Suppressor macrophage treated with lipopolysaccharide for 4 hours (primary cell): ENCODE results near the gene PHETA2.
"Not testable (repeated sequence)": the region's sequence is repeated elsewhere in the genome, so short reads cannot be mapped to it uniquely, and the experiment has no call there.

ENCODE experiments used
- DNase-seq: peaks from one replicate; pipeline ENCODE4 v3.0.0-alpha.2; 2020

Gene PHETA2

DNA sequence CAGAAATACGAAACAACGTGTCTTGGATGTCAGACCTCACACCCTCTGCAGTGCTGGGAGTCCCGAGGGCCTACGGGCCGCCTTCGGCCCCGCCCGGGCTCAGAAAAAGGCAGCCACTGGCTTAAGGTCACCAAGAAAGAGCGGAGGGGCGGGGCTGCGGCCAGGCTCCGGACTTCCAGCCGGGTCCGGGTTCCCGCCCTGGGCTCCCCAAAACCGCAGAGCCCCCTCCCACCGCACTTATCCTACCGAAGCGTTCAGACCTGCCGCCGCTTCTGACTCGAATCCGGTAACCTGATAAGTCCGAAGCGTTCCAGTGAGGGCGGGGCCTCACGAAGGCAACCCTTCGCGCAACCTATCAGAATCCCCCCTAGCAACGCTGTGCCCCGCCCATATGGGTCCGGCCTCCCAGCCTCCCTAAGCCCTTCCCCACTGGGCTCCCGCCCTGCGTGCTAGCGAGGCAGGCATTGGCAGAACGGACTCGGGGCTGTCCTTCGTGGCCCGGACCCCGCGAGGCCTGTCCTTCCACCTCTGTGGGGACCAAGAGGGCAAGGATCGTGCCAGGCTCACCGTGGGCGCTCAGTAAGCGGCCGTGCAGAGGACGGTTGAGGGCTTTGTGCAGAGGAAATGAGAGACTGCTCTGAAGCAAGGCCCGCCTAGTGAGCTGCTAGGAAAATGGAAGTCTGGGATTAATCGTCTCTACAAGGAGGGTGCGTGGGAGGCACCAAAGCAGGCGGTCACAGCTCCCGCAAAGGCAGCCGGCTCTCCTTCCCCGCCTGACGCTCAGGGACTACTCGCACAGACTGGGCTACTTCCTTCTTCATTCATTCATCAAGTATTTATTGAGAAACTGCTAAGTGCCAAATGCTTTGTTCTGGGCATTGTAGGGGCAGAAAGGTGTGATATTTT, 3.3 kb upstream of the PHETA2 start, which contains the start of gene NAGA:
NAGA (minus strand) TSS at position 296 of the 906 bp plus-strand sequence. CDS start 515 bp downstream, outside the sequence.
- DNase-seq: peak; percentile 96

DNA sequence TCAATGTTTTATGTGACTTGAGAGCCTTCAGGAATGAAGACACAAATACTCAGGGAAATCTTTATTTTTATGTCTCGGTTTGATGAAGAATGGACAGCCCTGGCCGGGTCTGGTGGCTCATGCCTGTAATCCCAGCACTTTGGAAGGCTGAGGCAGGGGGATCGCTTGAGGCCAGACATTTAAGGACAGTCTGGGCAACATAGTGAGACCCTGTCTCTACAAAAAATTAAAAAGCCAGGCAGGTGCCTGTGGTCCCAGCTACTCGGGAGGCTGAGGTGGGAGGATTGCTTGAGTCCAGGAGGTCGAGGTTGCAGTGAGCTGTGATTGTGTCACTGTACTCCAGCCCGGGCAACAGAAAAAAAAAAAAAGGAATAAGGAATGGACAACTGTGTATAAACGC, 2.5 kb upstream of the PHETA2 start:
- not testable (repeated sequence) for DNase-seq

DNA sequence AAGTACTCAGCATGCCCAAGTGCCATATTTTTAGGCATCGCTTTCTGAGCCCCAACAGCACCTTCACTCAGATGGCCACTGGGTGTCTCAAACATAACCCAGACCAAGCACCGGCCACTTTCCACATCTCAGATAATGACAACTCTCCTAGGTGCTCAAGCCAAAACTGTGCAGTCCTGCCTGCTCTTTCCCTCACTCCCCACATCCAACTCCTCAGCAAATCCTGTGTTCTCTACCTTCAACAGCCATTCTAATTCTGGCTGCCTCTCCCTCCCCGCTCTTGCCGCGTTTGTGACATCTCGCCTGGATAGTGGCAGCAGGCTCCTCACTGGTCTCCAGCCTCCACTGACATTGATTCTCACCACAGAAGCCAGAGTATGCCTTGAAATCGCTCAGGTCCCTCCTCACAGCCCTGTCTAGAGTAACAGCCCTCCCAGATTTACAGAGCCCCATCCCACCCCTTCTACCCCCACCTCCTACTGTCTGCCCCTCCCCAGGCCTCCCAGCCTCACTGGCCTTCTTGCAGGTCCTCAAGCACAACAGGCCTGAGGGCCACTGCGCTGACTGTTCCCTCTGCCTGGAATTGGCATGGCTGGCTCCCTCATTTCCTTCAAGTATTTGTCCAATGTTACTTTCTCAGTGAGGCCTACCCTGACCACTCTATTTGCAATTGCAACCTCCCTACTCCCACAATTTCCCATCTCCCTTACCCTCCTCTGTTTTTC, 1.3 kb upstream of the PHETA2 start:
- no peak for DNase-seq

DNA sequence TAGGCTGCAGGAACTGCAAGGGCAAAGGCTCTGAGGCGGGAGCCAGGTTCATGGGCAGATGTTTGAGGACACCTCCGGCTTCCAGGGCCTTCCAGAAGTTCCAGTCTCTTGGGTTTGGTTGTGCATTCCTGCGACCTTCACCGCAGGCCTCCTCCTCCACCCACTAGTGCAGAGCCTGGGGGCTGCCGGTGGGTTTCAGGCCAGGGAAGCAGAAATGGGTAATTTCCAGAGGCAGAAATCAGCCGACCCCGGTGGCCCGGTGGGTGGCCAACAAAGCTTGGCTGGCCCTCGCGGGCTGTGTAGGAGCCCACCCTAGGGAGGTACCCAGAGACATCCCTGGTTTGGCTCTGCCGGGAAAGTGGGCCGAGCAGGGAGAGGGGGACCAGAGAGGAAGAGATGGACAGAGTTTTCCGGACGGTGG, 417 bp upstream of the PHETA2 start:
- no peak for DNase-seq

DNA sequence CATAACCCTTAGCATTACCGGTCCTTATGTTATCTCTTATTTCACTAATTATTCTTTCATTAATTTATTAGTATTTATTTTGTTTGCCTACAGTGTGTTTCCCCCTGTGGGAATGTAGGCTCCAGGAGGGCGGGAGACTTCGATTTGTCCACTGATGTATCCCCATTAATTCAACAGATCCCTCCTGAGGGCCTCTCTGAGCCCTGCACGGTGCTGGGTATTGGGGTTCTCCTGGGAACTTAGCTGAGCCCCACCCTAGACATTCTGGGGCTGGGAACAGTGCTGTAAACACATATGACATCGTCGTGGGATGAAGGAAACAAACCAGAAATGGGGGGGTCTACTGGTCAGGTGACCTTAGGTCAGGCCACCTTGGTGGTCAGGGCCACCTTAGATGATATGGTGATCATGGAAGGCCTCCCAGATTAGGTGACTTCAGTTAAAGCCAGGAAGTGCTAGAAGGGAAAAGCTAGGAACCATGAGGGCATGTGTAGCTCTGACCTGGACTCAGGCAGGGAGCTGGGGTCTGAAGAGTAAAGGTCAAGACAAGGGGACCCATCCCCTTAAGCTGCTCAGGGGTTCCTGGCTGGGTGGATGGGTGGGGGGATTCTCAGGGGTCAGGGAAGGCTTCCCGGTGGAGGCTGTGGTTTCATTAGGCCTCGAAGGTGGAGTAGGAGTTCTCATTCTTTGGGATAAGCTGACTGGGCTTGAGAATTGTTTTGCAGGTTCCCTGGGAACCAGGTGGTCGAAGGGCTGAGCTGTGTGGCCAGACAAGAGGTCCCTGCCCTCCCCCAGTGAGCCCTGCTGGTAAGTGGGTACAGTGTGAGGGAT, 1.0 kb downstream of the PHETA2 start:
- DNase-seq: no peak

DNA sequence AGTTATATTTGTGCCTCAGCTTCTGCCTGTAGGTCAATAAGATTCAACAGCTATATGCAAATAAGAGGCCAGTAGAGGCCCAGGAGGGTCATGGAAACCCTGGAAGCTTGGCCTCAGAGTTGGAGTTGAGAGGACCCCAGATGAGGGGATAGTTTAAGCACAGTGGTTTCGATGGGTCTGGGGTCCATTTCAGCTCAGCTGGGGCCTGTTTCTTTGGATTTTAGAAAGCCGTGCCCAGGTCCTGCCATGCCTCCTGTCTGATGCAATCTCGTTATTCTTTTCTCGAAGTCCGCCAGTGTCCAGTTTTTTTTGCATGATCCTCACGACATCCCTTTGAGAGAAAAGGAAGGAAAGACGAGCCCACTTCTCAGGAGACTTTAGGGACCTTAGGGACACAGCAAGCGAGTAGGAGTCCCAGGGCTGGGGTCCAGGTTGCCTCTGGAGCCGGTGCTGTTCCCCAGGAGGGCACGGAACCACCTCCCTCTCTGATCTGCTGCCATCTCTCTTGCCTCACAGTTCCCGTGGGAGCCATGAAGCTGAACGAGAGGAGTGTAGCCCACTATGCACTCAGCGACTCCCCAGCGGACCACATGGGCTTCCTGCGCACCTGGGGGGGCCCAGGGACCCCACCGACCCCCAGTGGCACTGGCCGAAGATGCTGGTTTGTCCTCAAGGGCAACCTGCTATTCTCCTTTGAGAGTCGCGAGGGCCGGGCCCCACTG, 2.9 kb downstream of the PHETA2 start:
- DNase-seq: no peak

DNA sequence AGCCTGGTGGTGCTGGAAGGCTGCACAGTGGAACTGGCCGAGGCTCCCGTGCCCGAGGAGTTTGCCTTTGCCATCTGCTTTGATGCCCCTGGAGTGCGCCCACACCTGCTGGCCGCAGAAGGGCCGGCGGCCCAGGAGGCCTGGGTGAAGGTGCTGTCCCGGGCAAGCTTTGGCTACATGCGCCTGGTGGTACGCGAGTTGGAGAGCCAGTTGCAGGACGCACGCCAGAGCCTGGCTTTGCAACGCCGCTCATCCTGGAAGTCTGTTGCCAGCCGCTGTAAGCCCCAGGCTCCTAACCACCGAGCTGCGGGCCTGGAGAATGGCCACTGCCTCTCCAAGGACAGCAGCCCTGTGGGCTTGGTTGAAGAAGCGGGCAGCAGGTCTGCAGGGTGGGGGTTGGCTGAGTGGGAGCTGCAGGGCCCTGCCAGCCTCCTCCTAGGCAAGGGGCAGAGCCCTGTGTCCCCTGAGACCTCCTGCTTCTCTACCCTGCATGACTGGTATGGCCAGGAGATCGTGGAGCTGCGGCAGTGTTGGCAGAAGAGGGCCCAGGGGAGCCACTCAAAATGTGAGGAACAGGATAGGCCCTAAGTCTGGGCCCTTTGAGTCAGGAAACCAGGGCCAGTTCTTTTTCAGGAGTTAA, 3.6 kb downstream of the PHETA2 start:
- DNase-seq: no peak

DNA sequence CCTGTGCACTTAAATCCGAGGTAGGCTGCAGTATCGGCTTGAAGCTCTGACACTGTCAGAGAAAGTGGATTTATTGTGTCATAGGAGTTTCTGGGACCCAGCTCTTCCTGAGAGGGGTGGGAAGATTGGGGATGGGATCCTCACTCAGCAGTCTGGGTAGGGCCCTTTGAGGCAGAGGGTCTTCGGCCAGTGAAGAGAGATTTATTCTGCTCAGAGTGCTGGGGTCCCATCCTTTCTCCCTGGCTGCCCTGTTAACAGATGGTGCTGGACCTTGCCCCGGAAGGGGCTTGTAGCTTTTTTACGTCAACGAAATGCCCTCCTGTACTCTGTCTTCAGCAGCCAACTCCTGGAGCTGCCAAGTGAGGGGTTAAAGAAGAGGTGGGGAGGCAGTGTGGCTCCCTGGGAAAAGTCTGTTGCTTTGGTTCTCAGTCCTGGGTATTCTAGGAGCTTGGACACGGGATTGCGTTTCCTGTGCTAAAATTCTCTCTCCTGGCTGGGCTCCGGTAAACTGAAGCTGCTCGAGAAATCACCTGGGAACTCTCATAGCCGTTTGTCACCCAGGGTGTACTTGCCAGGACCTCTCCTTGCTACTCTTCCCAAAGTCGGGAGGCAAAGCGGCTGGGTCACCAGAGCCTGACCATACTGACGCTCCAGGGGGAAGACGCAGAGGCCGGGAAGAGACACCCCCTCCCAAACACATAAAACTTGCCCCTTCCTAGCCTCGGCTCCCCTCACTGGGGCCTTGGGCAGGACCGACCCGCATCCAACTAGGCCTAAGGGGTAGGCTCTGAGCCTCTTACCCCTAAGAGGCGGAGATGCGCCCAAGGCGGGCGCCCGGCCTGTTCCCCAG, 4.6 kb downstream of the PHETA2 start:
- no peak for DNase-seq

DNA sequence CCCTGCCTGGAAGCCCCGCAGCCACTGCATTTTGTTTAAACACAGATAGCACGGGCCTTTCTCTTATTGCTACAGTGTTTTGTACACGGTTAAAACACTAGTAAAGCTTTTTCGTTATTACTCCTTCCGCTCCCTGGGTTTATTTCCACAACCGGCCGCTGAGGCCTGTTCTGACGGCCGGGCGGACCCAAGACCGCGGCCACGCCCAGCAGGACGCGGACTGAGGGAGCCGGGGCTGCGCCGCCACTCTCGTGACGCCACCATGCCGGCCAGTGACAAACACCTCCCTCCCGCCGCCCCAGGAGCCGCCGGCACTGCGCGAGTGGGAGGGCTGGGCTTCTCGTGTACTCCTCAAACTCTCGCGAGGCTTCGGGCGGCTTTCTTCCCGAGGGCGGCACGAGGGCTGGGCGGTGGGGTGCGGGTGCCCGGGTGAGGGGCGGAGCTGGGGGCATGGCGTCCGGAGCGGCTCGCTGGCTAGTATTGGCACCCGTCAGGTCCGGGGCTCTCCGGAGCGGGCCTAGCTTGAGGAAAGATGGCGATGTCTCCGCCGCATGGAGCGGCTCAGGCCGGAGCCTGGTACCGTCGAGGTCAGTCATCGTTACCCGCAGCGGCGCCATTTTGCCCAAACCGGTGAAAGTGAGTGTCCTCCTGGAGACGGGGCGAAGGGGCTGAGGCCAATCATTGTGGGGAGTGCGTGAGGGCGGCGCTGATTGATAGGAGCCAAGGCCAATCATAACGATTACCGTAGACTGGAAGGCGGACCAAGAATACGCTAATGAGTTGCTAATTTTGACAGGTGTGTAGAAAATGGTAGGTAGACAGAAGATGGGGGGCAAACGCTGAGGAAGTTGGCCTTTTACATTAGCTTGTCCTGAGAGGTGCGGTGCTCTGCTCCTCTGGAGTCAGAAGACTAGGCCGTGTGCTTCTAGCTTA, 5.5 kb downstream of the PHETA2 start, which contains the start of gene SMDT1:
SMDT1 (plus strand) TSS at position 382 of the 933 bp plus-strand sequence; CDS start at position 451, 69 bp downstream.
- peak; percentile 100 for DNase-seq

DNA sequence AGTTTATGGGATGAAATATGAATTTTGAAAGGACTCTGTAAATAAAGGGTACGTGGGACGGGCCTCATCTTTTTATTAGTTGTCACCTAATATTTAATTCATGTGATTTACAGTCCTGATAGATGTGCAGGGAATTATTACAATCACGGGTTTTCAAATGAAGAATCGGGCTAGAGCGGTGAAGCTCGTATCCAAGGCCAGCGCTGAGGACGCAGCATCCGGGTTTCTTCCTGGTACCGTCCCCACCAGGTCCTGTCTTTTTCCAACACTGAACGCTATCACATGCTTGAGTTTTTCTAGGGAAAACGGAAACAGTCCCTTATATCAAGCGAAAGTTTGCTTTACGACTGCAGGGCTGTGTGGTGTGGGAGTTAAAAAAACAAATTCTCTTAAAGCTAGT, 6.2 kb downstream of the PHETA2 start:
- peak; percentile 42 for DNase-seq

DNA sequence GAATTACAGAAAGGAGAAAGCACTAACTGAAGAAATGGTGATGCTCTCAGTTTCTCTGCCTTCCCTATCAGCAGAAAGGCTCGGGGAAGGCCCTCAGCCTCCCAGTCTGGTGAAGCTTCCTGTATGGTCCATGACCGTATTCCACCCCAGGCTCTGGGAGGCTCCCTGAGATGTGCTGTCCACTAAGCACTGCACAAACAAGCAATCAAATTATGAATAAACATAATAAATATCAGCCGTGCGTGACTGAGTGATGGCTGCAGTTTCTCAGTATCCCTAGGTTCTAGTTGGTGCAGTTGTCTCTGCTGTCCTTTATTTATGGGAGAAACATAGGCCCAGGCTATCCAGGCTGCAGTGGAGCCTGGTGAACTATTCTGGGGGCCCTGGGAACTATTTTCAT, 9.1 kb downstream of the PHETA2 start:
- no peak for DNase-seq

DNA sequence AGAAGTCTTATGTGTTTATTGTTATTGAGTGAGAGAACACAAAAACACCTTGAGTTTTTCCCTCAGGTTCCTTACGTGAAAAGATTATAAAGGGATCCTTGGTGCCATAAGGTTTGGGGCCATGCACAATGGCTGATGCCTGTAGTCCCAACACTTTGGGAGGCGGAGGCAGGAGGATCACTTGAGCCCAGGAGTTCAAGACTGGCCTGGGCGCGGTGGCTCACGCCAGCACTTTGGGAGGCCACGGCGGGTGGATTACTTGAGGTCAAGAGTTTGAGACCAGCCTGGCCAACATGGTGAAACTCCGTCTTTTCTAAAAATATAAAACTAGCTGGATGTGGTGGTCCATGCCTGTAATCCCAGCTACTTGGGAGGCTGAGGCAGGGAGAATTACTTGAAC, 10.8 kb downstream of the PHETA2 start:
- DNase-seq: no peak

DNA sequence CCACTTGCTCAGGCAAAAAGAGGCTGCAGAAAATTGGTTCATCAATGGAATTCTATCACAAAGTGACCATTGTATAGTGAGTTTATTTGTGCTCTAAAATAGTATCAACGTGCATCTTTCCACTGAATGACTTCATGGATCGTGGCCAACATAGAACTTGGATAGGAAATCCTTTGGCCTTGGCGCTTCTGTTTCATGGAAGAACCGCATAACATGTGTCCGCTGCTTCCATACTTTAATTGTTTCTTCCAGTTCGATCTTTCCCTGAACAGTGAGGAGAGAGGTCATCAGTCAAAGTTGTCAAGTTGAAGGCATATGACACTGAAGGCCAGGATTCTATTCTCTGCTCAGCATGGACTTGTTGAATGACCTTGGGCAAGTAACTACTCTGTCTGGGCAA, 12.0 kb downstream of the PHETA2 start:
- DNase-seq: no peak

DNA sequence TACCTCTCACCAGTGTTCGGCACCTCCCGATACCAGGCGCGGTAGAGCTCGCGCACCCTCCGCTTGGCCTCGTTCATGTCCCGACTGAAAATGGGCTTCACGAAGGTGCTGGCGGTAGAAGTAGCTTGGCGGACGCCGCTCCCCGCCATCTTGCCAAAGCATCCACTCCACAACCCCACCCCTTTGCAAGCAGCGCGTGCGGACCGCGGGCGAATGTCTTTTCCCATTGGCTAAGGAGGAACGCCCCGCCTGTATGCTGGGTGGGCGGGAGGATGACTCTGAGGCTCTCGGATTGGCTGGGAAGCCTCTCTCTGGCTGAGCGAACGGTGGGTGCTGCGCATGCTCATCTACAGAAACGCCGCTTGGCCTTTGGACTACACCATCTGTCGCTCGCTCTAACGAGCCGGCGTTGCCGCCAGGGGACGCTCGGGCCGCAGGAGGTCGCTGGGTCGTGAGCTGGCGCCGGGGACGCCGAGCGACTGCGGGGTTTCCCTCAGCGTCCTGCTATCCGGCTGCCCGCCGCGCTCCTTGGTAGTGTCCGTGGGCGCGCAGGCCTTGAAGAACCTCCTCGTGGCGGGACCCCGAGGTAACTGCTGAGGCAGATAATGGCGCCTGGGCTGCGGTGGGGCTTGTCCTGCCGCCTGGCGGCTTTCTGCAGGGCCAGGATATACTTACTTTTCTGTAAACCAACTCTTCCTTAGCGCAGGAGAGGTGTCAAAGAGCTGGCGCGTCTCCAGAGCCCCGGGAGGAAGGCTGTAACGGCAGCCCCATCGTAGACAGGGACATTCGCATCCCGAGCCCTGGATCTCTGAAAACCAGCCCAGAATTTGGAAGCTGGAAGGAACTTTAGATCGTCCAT, 16.8 kb downstream of the PHETA2 start, which contains the start of gene NDUFA6:
NDUFA6 (minus strand) TSS at position 177 of the 859 bp plus-strand sequence; CDS start at position 149, 28 bp downstream.
- DNase-seq: peak; percentile 100

DNA sequence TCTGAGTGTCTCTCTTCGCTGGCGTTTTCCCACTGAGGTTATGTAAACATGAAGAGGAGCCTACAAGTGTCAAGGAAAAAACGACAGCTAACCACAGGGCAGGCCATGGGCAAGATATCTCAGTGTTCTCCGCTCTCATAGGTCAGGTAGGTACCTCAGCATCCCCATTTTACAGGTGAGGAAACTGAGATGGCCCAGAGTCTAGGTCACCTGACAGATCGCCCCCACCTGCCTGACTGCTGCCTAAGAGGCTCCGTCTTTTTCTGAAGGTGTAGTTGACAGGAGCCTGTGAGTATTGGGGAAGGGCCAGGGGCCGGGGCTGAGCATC, 17.4 kb downstream of the PHETA2 start:
- DNase-seq: no peak

DNA sequence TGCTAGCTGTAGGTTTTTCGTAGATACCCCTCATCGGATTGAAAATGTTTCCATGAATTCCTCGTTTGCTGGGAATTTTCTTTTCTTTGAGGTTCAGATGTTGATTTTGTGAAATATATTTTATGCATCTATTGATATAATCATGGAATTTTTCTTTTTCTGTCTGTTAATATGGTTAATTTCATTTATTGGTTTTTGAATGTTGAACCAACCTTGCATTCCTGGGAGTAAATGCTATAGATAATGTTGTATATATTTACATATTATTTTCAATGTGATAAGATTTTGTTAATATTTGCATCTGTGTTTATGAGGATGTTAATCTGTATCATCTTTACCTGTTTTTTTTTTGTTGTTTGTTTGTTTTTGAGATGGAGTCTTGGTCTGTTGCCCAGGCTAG, 27.2 kb downstream of the PHETA2 start:
- no peak for DNase-seq

DNA sequence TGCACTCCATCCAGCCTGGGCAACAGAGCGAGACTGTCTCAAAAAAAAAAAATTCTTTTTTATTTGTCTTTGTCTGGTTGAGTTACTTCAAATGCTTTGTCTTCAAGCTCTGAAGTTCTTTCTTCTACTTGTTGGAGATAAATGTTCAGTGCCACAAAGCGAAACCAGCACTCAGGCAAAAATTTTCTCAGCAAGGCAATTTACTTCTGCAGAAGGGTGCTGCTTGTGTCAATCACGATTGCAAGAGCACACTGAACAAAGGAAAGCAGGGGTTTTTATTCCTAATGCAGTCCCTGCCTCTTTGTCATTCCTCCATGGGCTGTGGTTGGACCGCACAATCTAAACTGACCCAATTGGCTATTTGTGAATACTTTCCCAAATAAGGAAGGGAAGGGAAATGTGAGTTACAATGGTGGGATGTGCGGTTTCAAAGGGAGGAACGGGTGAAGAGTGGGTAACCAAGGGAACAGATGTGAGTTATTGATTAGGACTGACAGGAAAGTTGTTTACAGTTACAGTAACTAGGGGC, 30.3 kb downstream of the PHETA2 start:
- not testable (repeated sequence) for DNase-seq

DNA sequence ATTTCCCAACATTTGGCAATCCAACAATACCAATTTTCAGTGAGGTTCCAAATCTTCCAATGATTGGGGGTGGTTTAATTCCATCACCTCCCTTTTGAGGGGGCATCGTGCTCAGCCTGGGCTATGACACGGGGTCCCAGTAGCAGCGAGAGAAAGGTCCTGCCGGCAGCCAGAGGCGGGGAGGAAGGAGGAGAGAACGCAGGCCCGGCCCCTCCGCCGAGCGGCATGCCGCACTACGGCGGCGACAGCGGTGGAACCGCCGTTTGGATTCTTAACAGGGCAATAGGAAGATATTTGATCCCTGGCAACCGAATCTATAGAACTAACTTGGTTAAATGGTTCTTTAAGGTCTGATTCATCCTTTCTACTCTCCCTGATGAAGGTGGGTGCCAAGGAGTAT, 34.8 kb downstream of the PHETA2 start:
- DNase-seq: no peak
